HAP-1 (cell line): ENCODE measurements around the gene FSIP1.

Experiments used
- DNase-seq, 2 experiments: peaks; one replicate each; pipeline ENCODE4 v3.0.0-alpha.2; 2016 to 2020; ENCODE audit warnings: low spot score in 2 of 2
- H3K27me3 ChIP-seq: fragments of 250-450 bp; sonication (Bioruptor Pico); 2 replicates; pipeline ENCODE4 v1.5.1; 2020; ENCODE audit warnings: low read depth, mild to moderate bottlenecking, moderate library complexity
- H3K36me3 ChIP-seq: fragments of 250-450 bp; sonication (Bioruptor Pico); replicated peaks from 2 replicates; pipeline ENCODE4 v1.5.1; 2020; ENCODE audit warnings: mild to moderate bottlenecking
- H3K4me1 ChIP-seq: fragments of 250-450 bp; sonication (Bioruptor Pico); 2 replicates; pipeline ENCODE4 v1.5.1; 2020; ENCODE audit warnings: mild to moderate bottlenecking
- H3K4me3 ChIP-seq: fragments of 250-450 bp; sonication (Bioruptor Pico); 2 replicates; pipeline ENCODE4 v1.5.1; 2020; ENCODE audit warnings: mild to moderate bottlenecking, moderate library complexity
- H3K9me3 ChIP-seq: fragments of 250-450 bp; sonication (Bioruptor Pico); 2 replicates; pipeline ENCODE4 v1.5.1; 2020; ENCODE audit warnings: mild to moderate bottlenecking, moderate library complexity
- in situ Hi-C: fragments of 300-500 bp; cut with MboI; formaldehyde crosslinking; loops from 3 replicates; pipeline ENCODE4 v1.14.3; 2020; ENCODE audit warnings: low sequenced_read_pairs, inconsistent platforms, mixed read lengths

FSIP1 gene

DNA sequence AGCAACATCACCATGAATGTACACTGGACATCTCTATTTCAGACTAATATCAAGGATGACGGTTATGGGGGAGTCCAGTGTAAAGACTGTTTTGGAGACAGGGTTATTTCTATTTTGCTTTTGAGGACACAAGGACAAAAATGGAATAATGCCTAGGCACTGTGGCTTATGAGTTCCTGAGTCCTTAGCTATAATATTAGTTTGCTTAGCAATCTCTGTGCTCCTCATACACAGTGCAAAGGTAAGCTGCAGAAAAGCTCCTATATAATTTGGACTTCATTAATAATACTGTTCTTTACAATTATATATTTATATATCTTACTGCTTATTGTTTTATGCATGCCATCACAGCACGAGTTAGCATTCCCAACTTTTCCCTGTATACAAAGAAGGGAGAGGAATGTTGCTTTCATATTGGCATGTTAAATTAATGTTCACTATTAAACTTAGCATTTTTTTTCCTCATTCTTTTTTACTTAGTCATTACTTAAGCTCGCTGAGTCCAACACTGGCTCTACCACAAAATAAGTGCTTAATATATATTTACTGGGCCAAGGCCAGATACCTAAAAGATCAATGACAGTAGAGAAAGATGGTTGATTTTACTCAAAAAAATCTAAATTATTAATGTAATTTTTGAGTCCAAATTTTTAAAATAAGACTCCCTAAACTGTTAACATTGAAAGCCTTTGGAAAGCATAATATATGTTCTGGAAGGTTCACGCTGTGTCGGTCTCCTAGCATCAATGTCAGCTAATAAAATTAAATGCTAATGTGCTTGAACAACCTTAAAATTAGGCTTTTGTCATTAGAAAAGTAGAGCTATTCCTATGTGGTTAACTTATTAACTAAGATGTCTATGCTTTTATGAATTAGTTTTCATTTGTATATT lies 187.9 kb downstream of the FSIP1 start:
- in situ Hi-C loops, result loop anchor here (25.0 kb wide), 1 partner anchor 432 kb away; no protein-coding TSS in a partner anchor
- no peaks in the 10 kb centered on the region for H3K27me3 ChIP-seq
- peaks cover 29% of the 10 kb centered on the region for H3K36me3 ChIP-seq
- peaks cover 12% of the 10 kb centered on the region for H3K4me1 ChIP-seq
- H3K9me3 ChIP-seq, result no peaks in the 10 kb centered on the region
- no peak for DNase-seq
- H3K4me3 ChIP-seq, result no peak overlapping the region

DNA sequence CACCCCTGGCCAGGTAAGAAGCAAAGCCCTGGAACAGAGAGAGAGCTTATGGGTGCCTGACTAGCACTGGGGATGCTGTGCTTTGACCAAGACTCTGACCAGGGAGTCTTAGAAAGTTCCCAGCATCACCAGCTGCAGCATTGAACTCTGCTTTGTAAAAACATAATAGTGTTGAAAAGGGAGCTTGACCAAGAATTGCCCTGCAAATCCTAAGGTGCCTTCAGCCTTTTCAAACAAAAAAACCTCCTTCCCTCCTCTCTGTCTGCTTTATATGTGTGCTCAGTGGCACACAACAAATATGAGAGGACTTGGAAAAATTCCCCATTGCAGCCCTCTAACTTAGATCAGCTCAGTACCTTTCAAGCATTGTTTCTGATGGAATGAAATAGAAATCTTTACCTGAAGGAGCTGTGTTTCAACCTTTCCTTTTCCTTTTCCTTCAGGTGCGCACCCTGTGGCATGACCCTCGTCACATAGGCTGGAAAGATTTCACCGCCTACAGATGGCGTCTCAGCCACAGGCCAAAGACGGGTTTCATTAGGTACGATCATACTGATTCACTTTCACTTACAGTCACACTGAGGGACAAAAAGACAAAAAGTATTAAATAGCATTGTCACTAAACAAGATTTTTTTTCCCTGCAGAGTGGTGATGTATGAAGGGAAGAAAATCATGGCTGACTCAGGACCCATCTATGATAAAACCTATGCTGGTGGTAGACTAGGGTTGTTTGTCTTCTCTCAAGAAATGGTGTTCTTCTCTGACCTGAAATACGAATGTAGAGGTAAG lies 188.8 kb downstream of the FSIP1 start:
- Histone ChIP-seq H3K4me1 (peaks cover 12% of the 10 kb centered on the region), H3K4me3 (no peak overlapping the region), H3K9me3 (no peaks in the 10 kb centered on the region), H3K27me3 (no peaks in the 10 kb centered on the region), H3K36me3 (peaks cover 29% of the 10 kb centered on the region)
- in situ Hi-C loops, result loop anchor here (25.0 kb wide), 1 partner anchor 432 kb away; no protein-coding TSS in a partner anchor
- no peak for DNase-seq

DNA sequence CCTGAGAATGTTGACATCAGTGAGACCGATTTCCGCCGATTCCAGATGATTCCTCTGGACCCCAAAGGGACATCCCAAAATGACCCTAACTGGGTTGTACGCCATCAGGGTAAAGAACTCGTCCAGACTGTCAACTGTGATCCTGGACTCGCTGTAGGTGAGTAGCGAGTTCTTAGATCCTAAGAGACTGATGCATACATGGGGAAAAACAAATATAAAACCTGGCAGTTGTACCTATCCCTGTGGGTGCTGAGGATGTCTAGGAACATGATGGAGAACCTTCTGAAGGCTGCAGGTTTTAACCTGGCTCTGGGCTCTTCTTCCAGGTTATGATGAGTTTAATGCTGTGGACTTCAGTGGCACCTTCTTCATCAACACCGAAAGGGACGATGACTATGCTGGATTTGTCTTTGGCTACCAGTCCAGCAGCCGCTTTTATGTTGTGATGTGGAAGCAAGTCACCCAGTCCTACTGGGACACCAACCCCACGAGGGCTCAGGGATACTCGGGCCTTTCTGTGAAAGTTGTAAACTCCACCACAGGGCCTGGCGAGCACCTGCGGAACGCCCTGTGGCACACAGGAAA lies 189.5 kb downstream of the FSIP1 start:
- Histone ChIP-seq H3K4me3 (no peak overlapping the region), H3K4me1 (peaks cover 9% of the 10 kb centered on the region), H3K27me3 (no peaks in the 10 kb centered on the region), H3K36me3 (peaks cover 29% of the 10 kb centered on the region), H3K9me3 (no peaks in the 10 kb centered on the region)
- no peak for DNase-seq
- in situ Hi-C loops, result loop anchor here (25.0 kb wide), 1 partner anchor 431 kb away; no protein-coding TSS in a partner anchor

DNA sequence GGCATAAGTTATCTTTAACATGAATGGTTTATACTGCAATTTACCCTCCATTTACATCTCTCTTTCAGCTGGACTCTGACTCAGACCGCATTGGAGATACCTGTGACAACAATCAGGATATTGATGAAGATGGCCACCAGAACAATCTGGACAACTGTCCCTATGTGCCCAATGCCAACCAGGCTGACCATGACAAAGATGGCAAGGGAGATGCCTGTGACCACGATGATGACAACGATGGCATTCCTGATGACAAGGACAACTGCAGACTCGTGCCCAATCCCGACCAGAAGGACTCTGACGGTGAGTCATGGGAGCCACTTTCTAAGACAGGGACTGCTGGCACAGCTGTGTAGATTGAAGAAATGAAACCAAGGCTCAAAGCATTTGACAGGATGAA lies 190.1 kb downstream of the FSIP1 start:
- Histone ChIP-seq H3K4me1 (peaks cover 8% of the 10 kb centered on the region), H3K9me3 (no peaks in the 10 kb centered on the region), H3K36me3 (peaks cover 34% of the 10 kb centered on the region), H3K27me3 (no peaks in the 10 kb centered on the region), H3K4me3 (no peak overlapping the region)
- no peak for DNase-seq
- in situ Hi-C loops, result loop anchor here (25.0 kb wide), 1 partner anchor 430 kb away; no protein-coding TSS in a partner anchor

DNA sequence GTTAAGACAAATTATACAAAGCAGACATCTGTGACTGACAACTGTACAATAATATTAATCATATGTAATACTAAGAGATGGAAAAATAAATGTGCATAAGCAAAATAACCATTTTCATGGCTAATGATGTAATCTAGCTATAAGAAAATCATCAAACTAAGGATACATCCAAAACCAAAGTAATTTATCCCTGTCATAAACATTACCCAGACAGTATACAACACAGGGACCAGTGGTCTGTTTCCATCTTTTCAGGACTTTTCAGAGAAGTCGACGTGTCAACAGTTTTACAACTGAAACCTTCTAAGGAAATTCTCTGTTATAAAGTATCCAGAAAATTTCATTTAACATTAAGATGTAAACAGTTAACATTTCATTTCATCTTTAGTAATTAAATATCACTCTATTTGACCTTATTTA lies 190.7 kb downstream of the FSIP1 start:
- no peaks in the 10 kb centered on the region for H3K27me3 ChIP-seq
- no peak overlapping the region for H3K4me3 ChIP-seq
- peaks cover 8% of the 10 kb centered on the region for H3K4me1 ChIP-seq
- H3K9me3 ChIP-seq, result no peaks in the 10 kb centered on the region
- peaks cover 40% of the 10 kb centered on the region for H3K36me3 ChIP-seq
- in situ Hi-C loops, result loop anchor here (25.0 kb wide), 1 partner anchor 430 kb away; no protein-coding TSS in a partner anchor
- no peak for DNase-seq

DNA sequence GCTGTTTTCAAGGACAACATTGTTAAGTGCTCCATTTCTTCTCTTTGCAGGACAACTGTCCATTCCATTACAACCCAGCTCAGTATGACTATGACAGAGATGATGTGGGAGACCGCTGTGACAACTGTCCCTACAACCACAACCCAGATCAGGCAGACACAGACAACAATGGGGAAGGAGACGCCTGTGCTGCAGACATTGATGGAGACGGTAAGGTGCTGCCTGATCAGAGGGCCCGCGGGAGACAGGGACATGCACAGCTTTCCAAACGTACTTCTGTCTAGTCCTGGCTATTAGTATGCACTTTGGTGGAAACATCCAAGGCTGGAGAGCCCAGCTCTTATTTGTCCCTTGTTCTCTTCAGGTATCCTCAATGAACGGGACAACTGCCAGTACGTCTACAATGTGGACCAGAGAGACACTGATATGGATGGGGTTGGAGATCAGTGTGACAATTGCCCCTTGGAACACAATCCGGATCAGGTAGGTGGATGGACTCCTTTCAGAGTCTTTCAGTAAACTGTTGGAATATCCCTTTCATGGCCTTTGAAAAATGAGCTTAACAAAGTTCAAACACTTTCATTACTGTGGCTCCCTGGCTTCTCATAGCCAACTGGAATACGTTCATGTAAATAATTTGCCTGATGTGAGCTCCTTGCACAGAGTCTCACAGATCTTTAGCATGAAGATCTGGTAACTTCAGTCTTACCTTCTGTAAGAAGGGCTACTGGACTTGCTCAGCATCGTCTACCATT lies 191.3 kb downstream of the FSIP1 start:
- Histone ChIP-seq H3K36me3 (peaks cover 44% of the 10 kb centered on the region), H3K27me3 (no peaks in the 10 kb centered on the region), H3K4me1 (peaks cover 2% of the 10 kb centered on the region), H3K4me3 (no peak overlapping the region), H3K9me3 (no peaks in the 10 kb centered on the region)
- no peak for DNase-seq
- in situ Hi-C loops, result loop anchor here (25.0 kb wide), 1 partner anchor 429 kb away; no protein-coding TSS in a partner anchor

DNA sequence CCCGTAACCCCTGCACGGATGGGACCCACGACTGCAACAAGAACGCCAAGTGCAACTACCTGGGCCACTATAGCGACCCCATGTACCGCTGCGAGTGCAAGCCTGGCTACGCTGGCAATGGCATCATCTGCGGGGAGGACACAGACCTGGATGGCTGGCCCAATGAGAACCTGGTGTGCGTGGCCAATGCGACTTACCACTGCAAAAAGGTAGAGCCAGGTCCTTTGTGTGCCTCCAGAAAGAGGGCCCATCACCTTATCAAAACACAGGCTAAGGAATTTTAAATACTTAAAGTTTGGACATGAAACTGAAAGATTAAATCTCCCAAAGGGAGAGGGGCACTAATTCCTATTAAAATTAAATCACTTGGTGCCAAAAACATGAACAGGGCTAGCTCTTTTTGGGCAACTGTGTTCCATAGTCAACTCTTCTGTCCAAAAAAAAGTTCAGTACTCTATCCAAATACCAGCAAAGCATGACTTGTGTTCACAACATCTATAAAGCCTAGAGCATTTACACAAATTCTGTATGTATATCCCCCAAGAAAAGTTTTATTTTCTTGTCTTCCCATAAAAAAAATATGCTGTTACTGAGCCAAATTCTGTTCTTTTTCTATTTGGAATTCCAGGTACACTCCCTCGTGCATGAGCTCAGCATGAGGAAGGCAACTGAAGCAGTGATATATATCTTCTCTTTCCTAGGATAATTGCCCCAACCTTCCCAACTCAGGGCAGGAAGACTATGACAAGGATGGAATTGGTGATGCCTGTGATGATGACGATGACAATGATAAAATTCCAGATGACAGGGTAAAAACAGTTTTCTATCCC lies 192.6 kb downstream of the FSIP1 start:
- Histone ChIP-seq H3K36me3 (peaks cover 52% of the 10 kb centered on the region), H3K27me3 (no peaks in the 10 kb centered on the region), H3K4me1 (no peaks in the 10 kb centered on the region), H3K4me3 (no peak overlapping the region), H3K9me3 (no peaks in the 10 kb centered on the region)
- in situ Hi-C loops, result loop anchor here (25.0 kb wide), 1 partner anchor 428 kb away; no protein-coding TSS in a partner anchor
- no peak for DNase-seq

DNA sequence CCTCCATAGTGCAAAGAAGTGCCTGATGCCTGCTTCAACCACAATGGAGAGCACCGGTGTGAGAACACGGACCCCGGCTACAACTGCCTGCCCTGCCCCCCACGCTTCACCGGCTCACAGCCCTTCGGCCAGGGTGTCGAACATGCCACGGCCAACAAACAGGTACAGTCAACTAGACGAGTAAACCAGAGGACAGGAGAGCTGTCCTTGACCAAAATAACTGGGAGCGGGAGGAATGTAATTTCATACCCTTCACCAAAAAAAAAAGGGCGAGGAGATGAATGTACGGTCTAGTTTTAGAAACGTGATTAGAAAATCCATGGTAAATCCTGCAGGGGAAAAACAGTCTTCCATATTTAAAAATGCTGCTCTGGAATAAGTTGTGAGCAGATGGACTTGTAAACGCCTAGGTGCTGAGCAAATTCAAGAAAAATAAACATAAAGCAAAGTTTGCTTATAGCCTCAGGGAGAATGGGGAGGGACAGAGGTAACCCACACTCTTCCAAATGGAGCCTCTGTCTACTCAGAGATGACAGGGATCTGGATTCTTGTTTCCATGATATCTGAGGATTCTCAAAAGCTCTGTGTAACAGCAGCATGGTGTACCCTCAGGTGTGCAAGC lies 193.3 kb downstream of the FSIP1 start:
- peaks cover 46% of the 10 kb centered on the region for H3K36me3 ChIP-seq
- H3K27me3 ChIP-seq, result no peaks in the 10 kb centered on the region
- H3K4me1 ChIP-seq, result no peaks in the 10 kb centered on the region
- in situ Hi-C loops, result loop anchor here (25.0 kb wide), 1 partner anchor 427 kb away; no protein-coding TSS in a partner anchor
- no peak overlapping the region for H3K4me3 ChIP-seq
- H3K9me3 ChIP-seq, result no peaks in the 10 kb centered on the region
- DNase-seq, result no peak

DNA sequence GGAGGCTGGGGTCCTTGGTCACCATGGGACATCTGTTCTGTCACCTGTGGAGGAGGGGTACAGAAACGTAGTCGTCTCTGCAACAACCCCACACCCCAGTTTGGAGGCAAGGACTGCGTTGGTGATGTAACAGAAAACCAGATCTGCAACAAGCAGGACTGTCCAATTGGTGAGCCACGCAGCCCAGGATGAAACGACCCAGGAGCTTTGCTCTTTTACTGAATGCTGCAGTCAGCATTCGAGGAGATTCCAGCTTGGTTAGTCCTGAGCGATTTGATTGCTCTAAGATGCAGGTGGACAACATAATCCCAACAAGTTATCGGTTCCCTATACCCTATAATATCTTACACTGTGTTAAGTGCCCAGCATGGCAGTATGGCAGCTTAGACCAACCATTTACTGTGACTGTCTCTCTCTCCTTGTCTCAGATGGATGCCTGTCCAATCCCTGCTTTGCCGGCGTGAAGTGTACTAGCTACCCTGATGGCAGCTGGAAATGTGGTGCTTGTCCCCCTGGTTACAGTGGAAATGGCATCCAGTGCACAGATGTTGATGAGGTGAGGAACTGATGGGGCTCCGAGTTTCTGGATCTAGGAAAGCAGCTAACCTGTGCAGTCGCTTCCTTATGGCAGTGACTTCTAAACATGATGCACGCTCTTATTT lies 194.0 kb downstream of the FSIP1 start:
- Histone ChIP-seq H3K4me1 (no peaks in the 10 kb centered on the region), H3K27me3 (no peaks in the 10 kb centered on the region), H3K9me3 (no peaks in the 10 kb centered on the region), H3K4me3 (no peak overlapping the region), H3K36me3 (peaks cover 43% of the 10 kb centered on the region)
- in situ Hi-C loops, result loop anchor here (25.0 kb wide), 1 partner anchor 426 kb away; no protein-coding TSS in a partner anchor
- DNase-seq, result no peak

DNA sequence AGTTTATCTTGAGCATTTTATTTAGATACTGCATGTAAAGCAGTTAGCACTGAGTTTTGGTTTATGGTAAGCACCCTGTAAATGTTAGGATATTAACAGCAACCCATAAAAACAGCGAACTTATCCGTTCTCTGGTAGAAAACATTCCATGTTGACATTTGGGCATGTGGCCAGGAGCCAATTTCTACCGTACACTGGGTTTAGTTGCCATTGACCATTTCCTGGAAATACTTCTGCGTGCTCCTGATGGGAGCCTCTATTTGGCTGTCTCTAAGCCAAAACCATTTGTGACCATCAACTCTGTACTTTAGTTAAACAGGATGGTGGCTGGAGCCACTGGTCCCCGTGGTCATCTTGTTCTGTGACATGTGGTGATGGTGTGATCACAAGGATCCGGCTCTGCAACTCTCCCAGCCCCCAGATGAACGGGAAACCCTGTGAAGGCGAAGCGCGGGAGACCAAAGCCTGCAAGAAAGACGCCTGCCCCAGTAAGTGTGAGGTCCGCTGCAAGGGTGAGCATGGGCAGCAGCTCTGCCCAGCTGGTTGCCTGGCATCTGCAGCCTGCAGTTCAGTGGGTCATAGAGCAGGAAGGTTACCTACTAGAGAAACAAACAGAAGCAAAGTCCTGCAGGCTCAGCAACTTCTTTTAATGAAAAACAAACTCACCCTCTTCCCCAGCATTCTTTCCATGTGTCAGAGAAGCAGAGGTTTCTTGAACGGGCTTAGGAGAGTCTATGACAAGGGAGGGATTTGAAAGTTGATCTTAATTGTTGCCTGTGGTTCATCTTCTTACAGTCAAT lies 194.7 kb downstream of the FSIP1 start:
- H3K9me3 ChIP-seq, result no peaks in the 10 kb centered on the region
- no peak for DNase-seq
- H3K4me3 ChIP-seq, result no peak overlapping the region
- H3K27me3 ChIP-seq, result no peaks in the 10 kb centered on the region
- H3K36me3 ChIP-seq, result peaks cover 43% of the 10 kb centered on the region
- in situ Hi-C loops, result loop anchor here (25.0 kb wide), 1 partner anchor 426 kb away; no protein-coding TSS in a partner anchor
- H3K4me1 ChIP-seq, result no peaks in the 10 kb centered on the region
